ENCODE measurements around the gene SARS1. TPM values are rescaled to one million over a fixed set of nuclear protein-coding genes. Genes with fewer than 3 reads are reported as not detected.

The SARS1 gene
- total RNA-seq, 4 donors from 2014 or later, result 154 to 172 (median 165) TPM

GRCh38 chr1:109185990-109186732 lies 27.6 kb upstream of the SARS1 start:
- intact Hi-C loops (cut with DNase I; ENCODE audit: low total_unique reads), result no loop called here
- 48 to 56% methylated on average over 5 of the region's 5 CpGs for WGBS, 2 donors
- DNase-seq (ENCODE audit: low spot score in 2 of 2), result no peak
- no peak for TF ChIP-seq CTCF (IDR thresholded peaks at IDR 0.05)
- no peak for TF ChIP-seq POLR2A (IDR thresholded peaks at IDR 0.05)
- no peak overlapping the region for H3K4me3 ChIP-seq (ENCODE audit: low read depth, poor library complexity, severe bottlenecking)

GRCh38 chr1:109186733-109187086 lies 27.0 kb upstream of the SARS1 start:
- no peak for TF ChIP-seq POLR2A (IDR thresholded peaks at IDR 0.05)
- no peak for TF ChIP-seq CTCF (IDR thresholded peaks at IDR 0.05)
- intact Hi-C loops (cut with DNase I; ENCODE audit: low total_unique reads), result no loop called here
- DNase-seq (ENCODE audit: low spot score in 2 of 2), result no peak
- 64 to 84% methylated on average over 7 to 8 of the region's 8 CpGs for WGBS, 2 donors
- H3K4me3 ChIP-seq (ENCODE audit: low read depth, poor library complexity, severe bottlenecking), result no peak overlapping the region

- 93 to 95% methylated on average over 5 of the region's 5 CpGs for WGBS, 2 donors
- TF ChIP-seq CTCF (IDR thresholded peaks at IDR 0.05) (no peak), POLR2A (IDR thresholded peaks at IDR 0.05) (no peak)
Observed at GRCh38 chr1:109187127-109187526, 26.6 kb upstream of the SARS1 start.

GRCh38 chr1:109188200-109188599 lies 25.5 kb upstream of the SARS1 start:
- TF ChIP-seq POLR2A (IDR thresholded peaks at IDR 0.05) (no peak), CTCF (IDR thresholded peaks at IDR 0.05) (no peak)
- 91 to 92% methylated on average over 4 of the region's 4 CpGs for WGBS, 2 donors
- intact Hi-C loops (cut with DNase I; ENCODE audit: low total_unique reads), result no loop called here
- no peak for DNase-seq (ENCODE audit: low spot score in 2 of 2)
- H3K4me3 ChIP-seq (ENCODE audit: low read depth, poor library complexity, severe bottlenecking), result no peak overlapping the region

More at GRCh38 chr1:109187127-109187526, 26.6 kb upstream of the SARS1 start:
- intact Hi-C loops (cut with DNase I; ENCODE audit: low total_unique reads), result no loop called here
- H3K4me3 ChIP-seq (ENCODE audit: low read depth, poor library complexity, severe bottlenecking), result no peak overlapping the region
- no peak for DNase-seq (ENCODE audit: low spot score in 2 of 2)

GRCh38 chr1:109188781-109189180 lies 24.9 kb upstream of the SARS1 start:
- intact Hi-C loops (cut with DNase I; ENCODE audit: low total_unique reads), result no loop called here
- TF ChIP-seq POLR2A (IDR thresholded peaks at IDR 0.05), result no peak
- TF ChIP-seq CTCF (IDR thresholded peaks at IDR 0.05), result no peak
- DNase-seq (ENCODE audit: low spot score in 2 of 2), result no peak
- no peak overlapping the region for H3K4me3 ChIP-seq (ENCODE audit: low read depth, poor library complexity, severe bottlenecking)
- 45 to 67% methylated on average over 6 of the region's 6 CpGs for WGBS, 2 donors

- no peak overlapping the region for H3K4me3 ChIP-seq (ENCODE audit: low read depth, poor library complexity, severe bottlenecking)
- DNase-seq (ENCODE audit: low spot score in 2 of 2), result no peak
- intact Hi-C loops (cut with DNase I; ENCODE audit: low total_unique reads), result no loop called here
- 90 to 91% methylated on average over 7 of the region's 7 CpGs for WGBS, 2 donors
- TF ChIP-seq CTCF (IDR thresholded peaks at IDR 0.05) (no peak), POLR2A (IDR thresholded peaks at IDR 0.05) (no peak)
Observed at GRCh38 chr1:109190189-109190588, 23.5 kb upstream of the SARS1 start.

All from lower leg skin (tissue), 4 donors.